Fibroblast of lung (primary cell): Measurements from ENCODE around the gene MYO7A.

Experiments
- CTCF ChIP-seq, 2 donors: IDR thresholded peaks in 1 of 2; conservative IDR thresholded peaks in 1 of 2; 1 replicate in 1 of 2; 2 replicates in 1 of 2; pipeline ENCODE4 v1.5.1; 2011 to 2012; ENCODE audit warnings: low read length in 2 of 2, control low read depth in 1 of 2, inconsistent platforms in 1 of 2, low read depth in 1 of 2, mild to moderate bottlenecking in 1 of 2
- EZH2 ChIP-seq: IDR thresholded peaks from 2 replicates; pipeline ENCODE4 v1.5.1; 2012; ENCODE audit warnings: low read length, control low read depth, mild to moderate bottlenecking; ENCODE audit errors: missing control alignments

- TF ChIP-seq EZH2 (no peak), CTCF (conservative IDR thresholded peaks at IDR 0.05 in 1 of 2, IDR thresholded peaks at IDR 0.05 in 1 of 2; ENCODE audit: low read depth in 1 of 2, low read length in 2 of 2) (no peak)
Measured at GRCh38 chr11:77232242-77232641, 104.2 kb downstream of the MYO7A start.
